Erythroblast (primary cell): ENCODE results near the gene KCNQ2.

ENCODE experiments used
- GATA1 ChIP-seq: IDR thresholded peaks from 2 replicates; pipeline ENCODE4 v1.6.1; 2011; ENCODE audit warnings: low read depth, mild to moderate bottlenecking, control low read depth, low read length, moderate library complexity
- POLR2A ChIP-seq: IDR thresholded peaks from 2 replicates; pipeline ENCODE4 v1.6.1; 2011; ENCODE audit warnings: mild to moderate bottlenecking, low read length

DNA sequence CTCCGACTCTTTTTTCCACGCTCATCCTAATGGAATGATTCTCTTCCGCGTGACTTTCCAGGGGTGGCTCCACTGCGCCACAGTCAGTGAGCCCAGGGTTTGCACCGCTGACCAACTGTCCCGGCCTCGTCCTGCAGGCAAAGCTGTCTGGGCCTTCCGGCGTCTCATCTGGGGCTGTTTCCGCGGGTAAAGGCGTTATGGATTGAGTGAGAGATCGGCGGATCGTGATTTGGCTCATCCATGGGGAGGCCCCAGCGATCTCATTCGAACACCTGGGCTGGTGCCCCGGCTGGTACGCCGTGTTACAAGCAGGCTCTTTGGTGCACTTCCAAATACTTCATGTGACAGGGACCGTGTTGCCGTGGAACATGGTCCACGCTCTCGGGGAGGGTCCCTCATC is 47.8 kb downstream of the KCNQ2 start:
- TF ChIP-seq POLR2A, result no peak
- TF ChIP-seq GATA1, result no peak
